Stimulated activated CD4-positive, alpha-beta T cell treated with anti-CD3 and anti-CD28 coated beads, Interleukin-15, amount 100 ng/mL, for 1 hour (primary cell): Measurements from ENCODE around the gene PHAF1.
A peak's percentile ranks its signal among the peaks of the same experiment; 100 is the strongest.

ENCODE experiments used
- DNase-seq, 2 donors: peaks; one replicate each; pipeline ENCODE4 v3.0.0-alpha.2; 2020; ENCODE audit warnings: low read depth in 1 of 2, low spot score in 1 of 2

Gene PHAF1

GRCh38 chr16:67177743-67178699 lies 68.3 kb downstream of the PHAF1 start:
- DNase-seq = no peak

GRCh38 chr16:67179421-67180080 lies 69.8 kb downstream of the PHAF1 start:
- no peak for DNase-seq

GRCh38 chr16:67180166-67180565 lies 70.4 kb downstream of the PHAF1 start:
- no peak for DNase-seq

- no peak for DNase-seq
Measured at GRCh38 chr16:67181346-67181745, 71.6 kb downstream of the PHAF1 start.

GRCh38 chr16:67182288-67182687 lies 72.5 kb downstream of the PHAF1 start:
- DNase-seq = no peak

GRCh38 chr16:67183284-67183626 lies 73.5 kb downstream of the PHAF1 start:
- DNase-seq = no peak

GRCh38 chr16:67183627-67184452 lies 74.1 kb downstream of the PHAF1 start, which contains the start of gene MATCAP1:
Gene MATCAP1 (minus strand): TSS chr16:67183963. CDS start chr16:67180610, 3,353 bp downstream.
- peak; percentile 77 to 84 for DNase-seq

GRCh38 chr16:67184453-67184994 lies 74.8 kb downstream of the PHAF1 start:
- no peak for DNase-seq

- peak; percentile 61 to 76 for DNase-seq
Measured at GRCh38 chr16:67184995-67185650, 75.4 kb downstream of the PHAF1 start.

- no peak for DNase-seq
Measured at GRCh38 chr16:67185651-67186134, 76.0 kb downstream of the PHAF1 start.

- DNase-seq = no peak
Measured at GRCh38 chr16:67186550-67186950, 76.8 kb downstream of the PHAF1 start.

GRCh38 chr16:67187175-67187890 lies 77.6 kb downstream of the PHAF1 start:
- no peak for DNase-seq

- DNase-seq = no peak
Measured at GRCh38 chr16:67188323-67188722, 78.6 kb downstream of the PHAF1 start.

GRCh38 chr16:67188798-67189197 lies 79.1 kb downstream of the PHAF1 start:
- DNase-seq = no peak

GRCh38 chr16:67190041-67190440 lies 80.3 kb downstream of the PHAF1 start, which contains the start of gene EXOC3L1:
Gene EXOC3L1 (minus strand): TSS chr16:67190136. CDS start chr16:67189676, 460 bp downstream.
- DNase-seq = no peak

GRCh38 chr16:67190448-67191399 lies 81.0 kb downstream of the PHAF1 start:
- DNase-seq = no peak

- no peak for DNase-seq
Measured at GRCh38 chr16:67191411-67191994, 81.8 kb downstream of the PHAF1 start.
